ENCODE results near the gene FGF23.

DNA sequence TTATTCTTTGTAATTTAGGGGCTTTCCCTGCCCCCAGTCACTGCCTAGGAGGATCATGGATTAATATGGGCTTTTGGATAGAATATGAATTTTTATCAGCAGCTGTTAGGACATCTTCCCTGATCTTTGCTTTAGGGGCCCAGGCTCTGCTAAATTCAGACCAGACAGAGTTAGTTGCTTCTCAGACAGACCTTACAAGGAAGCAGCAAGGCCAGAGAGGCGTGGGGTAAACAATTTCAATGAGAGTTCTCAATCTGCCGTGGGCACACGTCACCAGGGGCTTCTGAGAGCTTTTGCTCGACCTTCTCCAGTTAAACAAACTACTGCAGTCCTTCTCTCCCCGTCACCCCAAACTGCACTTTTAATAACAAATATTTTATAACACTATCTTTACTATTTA, 38.4 kb upstream of the FGF23 start:
- TF ChIP-seq, protein P1, sequence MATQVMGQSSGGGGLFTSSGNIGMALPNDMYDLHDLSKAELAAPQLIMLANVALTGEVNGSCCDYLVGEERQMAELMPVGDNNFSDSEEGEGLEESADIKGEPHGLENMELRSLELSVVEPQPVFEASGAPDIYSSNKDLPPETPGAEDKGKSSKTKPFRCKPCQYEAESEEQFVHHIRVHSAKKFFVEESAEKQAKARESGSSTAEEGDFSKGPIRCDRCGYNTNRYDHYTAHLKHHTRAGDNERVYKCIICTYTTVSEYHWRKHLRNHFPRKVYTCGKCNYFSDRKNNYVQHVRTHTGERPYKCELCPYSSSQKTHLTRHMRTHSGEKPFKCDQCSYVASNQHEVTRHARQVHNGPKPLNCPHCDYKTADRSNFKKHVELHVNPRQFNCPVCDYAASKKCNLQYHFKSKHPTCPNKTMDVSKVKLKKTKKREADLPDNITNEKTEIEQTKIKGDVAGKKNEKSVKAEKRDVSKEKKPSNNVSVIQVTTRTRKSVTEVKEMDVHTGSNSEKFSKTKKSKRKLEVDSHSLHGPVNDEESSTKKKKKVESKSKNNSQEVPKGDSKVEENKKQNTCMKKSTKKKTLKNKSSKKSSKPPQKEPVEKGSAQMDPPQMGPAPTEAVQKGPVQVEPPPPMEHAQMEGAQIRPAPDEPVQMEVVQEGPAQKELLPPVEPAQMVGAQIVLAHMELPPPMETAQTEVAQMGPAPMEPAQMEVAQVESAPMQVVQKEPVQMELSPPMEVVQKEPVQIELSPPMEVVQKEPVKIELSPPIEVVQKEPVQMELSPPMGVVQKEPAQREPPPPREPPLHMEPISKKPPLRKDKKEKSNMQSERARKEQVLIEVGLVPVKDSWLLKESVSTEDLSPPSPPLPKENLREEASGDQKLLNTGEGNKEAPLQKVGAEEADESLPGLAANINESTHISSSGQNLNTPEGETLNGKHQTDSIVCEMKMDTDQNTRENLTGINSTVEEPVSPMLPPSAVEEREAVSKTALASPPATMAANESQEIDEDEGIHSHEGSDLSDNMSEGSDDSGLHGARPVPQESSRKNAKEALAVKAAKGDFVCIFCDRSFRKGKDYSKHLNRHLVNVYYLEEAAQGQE (IDR thresholded peaks at IDR 0.05): no peak
- TF ChIP-seq, protein P2, sequence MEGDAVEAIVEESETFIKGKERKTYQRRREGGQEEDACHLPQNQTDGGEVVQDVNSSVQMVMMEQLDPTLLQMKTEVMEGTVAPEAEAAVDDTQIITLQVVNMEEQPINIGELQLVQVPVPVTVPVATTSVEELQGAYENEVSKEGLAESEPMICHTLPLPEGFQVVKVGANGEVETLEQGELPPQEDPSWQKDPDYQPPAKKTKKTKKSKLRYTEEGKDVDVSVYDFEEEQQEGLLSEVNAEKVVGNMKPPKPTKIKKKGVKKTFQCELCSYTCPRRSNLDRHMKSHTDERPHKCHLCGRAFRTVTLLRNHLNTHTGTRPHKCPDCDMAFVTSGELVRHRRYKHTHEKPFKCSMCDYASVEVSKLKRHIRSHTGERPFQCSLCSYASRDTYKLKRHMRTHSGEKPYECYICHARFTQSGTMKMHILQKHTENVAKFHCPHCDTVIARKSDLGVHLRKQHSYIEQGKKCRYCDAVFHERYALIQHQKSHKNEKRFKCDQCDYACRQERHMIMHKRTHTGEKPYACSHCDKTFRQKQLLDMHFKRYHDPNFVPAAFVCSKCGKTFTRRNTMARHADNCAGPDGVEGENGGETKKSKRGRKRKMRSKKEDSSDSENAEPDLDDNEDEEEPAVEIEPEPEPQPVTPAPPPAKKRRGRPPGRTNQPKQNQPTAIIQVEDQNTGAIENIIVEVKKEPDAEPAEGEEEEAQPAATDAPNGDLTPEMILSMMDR (IDR thresholded peaks at IDR 0.05; ENCODE audit: low read depth, low read length, missing input control): no peak
